Neural cell (in vitro differentiated cells): ENCODE data around the gene PAX8. TPM values are rescaled to one million over a fixed set of nuclear protein-coding genes. Genes with fewer than 3 reads are reported as not detected.
"Not testable (repeated sequence)": the region's sequence is repeated elsewhere in the genome, so short reads cannot be mapped to it uniquely, and the experiment has no call there.

Experiments used
- H2AFZ ChIP-seq: fragments of 200-600, 300-800 bp; sonication (generic), shearing (Covaris generic); 2 replicates; pipeline ENCODE4 v1.6.0; 2014; ENCODE audit warnings: low read depth, mild to moderate bottlenecking, antibody characterized with exemption, low read length, moderate library complexity
- H3F3A ChIP-seq: fragments of 200-600 bp; shearing (Covaris generic); 2 replicates; pipeline ENCODE4 v1.6.1; 2016; ENCODE audit warnings: mild to moderate bottlenecking, moderate library complexity, mixed read lengths, antibody characterized with exemption, low read length; ENCODE audit not compliant: insufficient read depth, poor library complexity, severe bottlenecking
- H3K27ac ChIP-seq: fragments of 200-600, 300-800 bp; sonication (generic), shearing (Covaris generic); 2 replicates; pipeline ENCODE4 v1.5.1; 2014; ENCODE audit warnings: mild to moderate bottlenecking, low read length, moderate library complexity
- H3K27me3 ChIP-seq: fragments of 300-800, 200-600 bp; sonication (generic), shearing (Covaris generic); 2 replicates; pipeline ENCODE4 v1.6.0; 2014; ENCODE audit warnings: mild to moderate bottlenecking, low read depth, low read length, moderate library complexity; ENCODE audit not compliant: insufficient read depth
- H3K36me3 ChIP-seq: fragments of 300-800, 200-600 bp; sonication (generic), shearing (Covaris generic); 2 replicates; pipeline ENCODE4 v1.5.1; 2014; ENCODE audit warnings: mild to moderate bottlenecking, antibody characterized with exemption, low read length, moderate library complexity; ENCODE audit not compliant: insufficient read depth
- H3K4me2 ChIP-seq: fragments of 300-800, 200-600 bp; sonication (generic), shearing (Covaris generic); 2 replicates; pipeline ENCODE4 v1.6.0; 2014; ENCODE audit warnings: mild to moderate bottlenecking, low read length
- H3K4me3 ChIP-seq: fragments of 300-800, 200-600 bp; sonication (generic), shearing (Covaris generic); 2 replicates; pipeline ENCODE4 v1.5.1; 2014; ENCODE audit warnings: mild to moderate bottlenecking, low read length, moderate library complexity
- H3K79me2 ChIP-seq: fragments of 200-600 bp; shearing (Covaris generic); replicated peaks from 2 replicates; pipeline ENCODE4 v1.6.0; 2014; ENCODE audit warnings: mild to moderate bottlenecking, low read length, moderate library complexity; ENCODE audit not compliant: insufficient read depth
- H3K9ac ChIP-seq: fragments of 300-800, 200-600 bp; sonication (generic), shearing (Covaris generic); 2 replicates; pipeline ENCODE4 v1.6.1; 2016; ENCODE audit warnings: mild to moderate bottlenecking, low read length, mixed read lengths
- H3K9me2 ChIP-seq: fragments of 200-600 bp; shearing (Covaris generic); 2 replicates; pipeline ENCODE4 v1.6.1; 2016; ENCODE audit warnings: mild to moderate bottlenecking, low read length, mixed read lengths; ENCODE audit not compliant: insufficient read depth
- H3K9me3 ChIP-seq: fragments of 200-600, 300-800 bp; sonication (generic), shearing (Covaris generic); 2 replicates; pipeline ENCODE4 v1.6.1; 2016; ENCODE audit warnings: mild to moderate bottlenecking, mixed run types, low read length, moderate library complexity, mixed read lengths
- H4K20me1 ChIP-seq: fragments of 200-600 bp; shearing (Covaris generic); 2 replicates; pipeline ENCODE4 v1.6.1; 2016; ENCODE audit warnings: mild to moderate bottlenecking, mixed run types; ENCODE audit not compliant: insufficient read depth
- EP300 ChIP-seq: fragments of 450-650 bp; conservative IDR thresholded peaks from 2 replicates; pipeline ENCODE4 v1.6.1; 2014; ENCODE audit warnings: antibody characterized with exemption, mild to moderate bottlenecking, moderate library complexity; ENCODE audit not compliant: poor library complexity, severe bottlenecking
- EZH2 ChIP-seq: fragments of 200-600, 300-800 bp; shearing (Covaris generic), sonication (generic); IDR thresholded peaks from 2 replicates; pipeline ENCODE4 v1.6.1; 2014; ENCODE audit warnings: antibody characterized with exemption, low read length, borderline replicate concordance, mild to moderate bottlenecking; ENCODE audit not compliant: insufficient read depth, poor library complexity, severe bottlenecking
- MXI1 ChIP-seq: fragments of 450-650 bp; conservative IDR thresholded peaks from 2 replicates; pipeline ENCODE4 v1.6.1; 2014; ENCODE audit warnings: antibody characterized with exemption, mild to moderate bottlenecking; ENCODE audit not compliant: poor library complexity, severe bottlenecking
- POLR2AphosphoS5 ChIP-seq: IDR thresholded peaks from 2 replicates; pipeline ENCODE4 v1.6.1; 2012
- RAD21 ChIP-seq: fragments of 450-650 bp; conservative IDR thresholded peaks from 2 replicates; pipeline ENCODE4 v1.6.1; 2014; ENCODE audit warnings: antibody characterized with exemption, mild to moderate bottlenecking, moderate library complexity
- SMC3 ChIP-seq: fragments of 450-650 bp; conservative IDR thresholded peaks from 2 replicates; pipeline ENCODE4 v1.6.1; 2014; ENCODE audit warnings: antibody characterized with exemption, mild to moderate bottlenecking, moderate library complexity; ENCODE audit not compliant: poor library complexity
- TAF1 ChIP-seq: IDR thresholded peaks from 2 replicates; pipeline ENCODE4 v1.6.1; 2012; ENCODE audit warnings: low read depth
- polyA plus RNA-seq: library from polyadenylated mRNA; depleted of rRNA; stranded (reverse); fragments of >200 nt; gene quantifications from 2 replicates; pipeline ENCODE4 v1.2.3, GENCODE V29; 2014
- TF ChIP-seq, protein P1 (sequence below): IDR thresholded peaks from 2 replicates; pipeline ENCODE4 v1.6.1; 2012; ENCODE audit warnings: borderline replicate concordance
- TF ChIP-seq, protein P2 (sequence below): fragments of 450-650 bp; IDR thresholded peaks from 2 replicates; pipeline ENCODE4 v1.5.1; 2014; ENCODE audit warnings: antibody characterized with exemption, mild to moderate bottlenecking, moderate library complexity; ENCODE audit not compliant: poor library complexity, severe bottlenecking

Gene PAX8
- polyA plus RNA-seq, 1 donor from 2014 or later, result not detected

DNA sequence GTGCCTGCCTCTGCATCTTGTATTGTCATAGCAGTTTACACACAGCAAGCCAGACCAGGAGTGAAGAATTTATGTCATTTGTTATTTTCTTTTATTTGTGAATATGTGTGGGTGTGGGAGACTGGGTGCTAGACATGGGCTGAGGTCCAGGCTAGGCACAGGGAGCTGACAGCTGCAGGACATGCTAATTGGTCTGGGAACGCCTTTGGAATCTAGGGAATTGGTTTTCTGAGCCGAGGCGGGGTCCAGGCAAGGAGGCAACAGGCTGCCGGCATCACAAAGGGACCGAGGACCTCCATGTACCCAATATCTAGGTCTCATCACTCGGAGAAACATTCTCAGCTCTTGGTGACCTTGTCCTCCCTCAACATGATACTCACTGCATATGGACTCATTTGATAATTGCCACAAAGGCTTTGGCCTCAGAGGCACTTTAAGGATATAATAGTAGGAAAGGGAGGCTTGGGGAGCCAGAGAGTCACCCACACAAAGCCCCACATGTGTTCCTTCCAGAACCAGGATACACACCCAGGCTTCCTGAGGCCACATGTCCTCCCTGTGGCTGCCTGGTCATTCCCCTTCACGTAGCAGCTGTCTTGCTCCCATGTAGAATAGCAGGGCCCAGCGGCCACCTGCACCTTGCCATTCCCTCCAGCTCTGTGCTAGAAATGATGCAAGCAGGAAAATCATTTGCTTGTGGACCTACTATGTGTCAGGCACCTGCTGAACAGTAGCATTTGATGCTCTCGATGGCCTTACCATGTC, 23.7 kb upstream of the PAX8 start:
- not testable (repeated sequence) for H3K9ac ChIP-seq, H3K4me3 ChIP-seq, H3K27me3 ChIP-seq, H3K36me3 ChIP-seq, H3K9me3 ChIP-seq, H3K9me2 ChIP-seq, H3F3A ChIP-seq, H4K20me1 ChIP-seq, H2AFZ ChIP-seq, H3K79me2 ChIP-seq, H3K27ac ChIP-seq, H3K4me2 ChIP-seq

DNA sequence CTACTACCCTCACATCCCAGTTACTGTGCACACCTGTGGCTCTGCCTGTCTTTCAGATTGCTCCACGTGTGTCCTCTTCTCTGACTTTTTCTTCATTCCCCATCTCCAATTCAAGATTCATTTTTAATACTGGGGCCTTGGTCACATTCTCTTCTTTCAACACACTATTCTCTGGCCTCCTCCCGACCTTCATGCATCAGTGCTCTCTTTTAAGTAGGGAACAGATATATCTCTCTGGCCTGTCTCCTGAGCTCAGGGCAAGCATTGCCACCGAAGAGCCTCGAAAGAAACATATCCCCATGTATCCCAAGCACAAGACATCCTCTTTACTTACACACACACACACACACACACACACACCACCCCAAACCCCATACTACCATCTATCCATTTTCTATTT, 21.6 kb upstream of the PAX8 start:
- H3K36me3 ChIP-seq, result no peaks in the 10 kb centered on the region
- no peaks in the 10 kb centered on the region for H3K9me3 ChIP-seq
- no peak overlapping the region for H3K27ac ChIP-seq
- H3K4me2 ChIP-seq, result no peak overlapping the region
- no peaks in the 10 kb centered on the region for H3F3A ChIP-seq
- no peaks in the 10 kb centered on the region for H3K9me2 ChIP-seq
- no peak for TF ChIP-seq EP300
- TF ChIP-seq SMC3, result no peak
- TF ChIP-seq MXI1, result no peak
- no peak for TF ChIP-seq POLR2AphosphoS5
- TF ChIP-seq, protein P1, sequence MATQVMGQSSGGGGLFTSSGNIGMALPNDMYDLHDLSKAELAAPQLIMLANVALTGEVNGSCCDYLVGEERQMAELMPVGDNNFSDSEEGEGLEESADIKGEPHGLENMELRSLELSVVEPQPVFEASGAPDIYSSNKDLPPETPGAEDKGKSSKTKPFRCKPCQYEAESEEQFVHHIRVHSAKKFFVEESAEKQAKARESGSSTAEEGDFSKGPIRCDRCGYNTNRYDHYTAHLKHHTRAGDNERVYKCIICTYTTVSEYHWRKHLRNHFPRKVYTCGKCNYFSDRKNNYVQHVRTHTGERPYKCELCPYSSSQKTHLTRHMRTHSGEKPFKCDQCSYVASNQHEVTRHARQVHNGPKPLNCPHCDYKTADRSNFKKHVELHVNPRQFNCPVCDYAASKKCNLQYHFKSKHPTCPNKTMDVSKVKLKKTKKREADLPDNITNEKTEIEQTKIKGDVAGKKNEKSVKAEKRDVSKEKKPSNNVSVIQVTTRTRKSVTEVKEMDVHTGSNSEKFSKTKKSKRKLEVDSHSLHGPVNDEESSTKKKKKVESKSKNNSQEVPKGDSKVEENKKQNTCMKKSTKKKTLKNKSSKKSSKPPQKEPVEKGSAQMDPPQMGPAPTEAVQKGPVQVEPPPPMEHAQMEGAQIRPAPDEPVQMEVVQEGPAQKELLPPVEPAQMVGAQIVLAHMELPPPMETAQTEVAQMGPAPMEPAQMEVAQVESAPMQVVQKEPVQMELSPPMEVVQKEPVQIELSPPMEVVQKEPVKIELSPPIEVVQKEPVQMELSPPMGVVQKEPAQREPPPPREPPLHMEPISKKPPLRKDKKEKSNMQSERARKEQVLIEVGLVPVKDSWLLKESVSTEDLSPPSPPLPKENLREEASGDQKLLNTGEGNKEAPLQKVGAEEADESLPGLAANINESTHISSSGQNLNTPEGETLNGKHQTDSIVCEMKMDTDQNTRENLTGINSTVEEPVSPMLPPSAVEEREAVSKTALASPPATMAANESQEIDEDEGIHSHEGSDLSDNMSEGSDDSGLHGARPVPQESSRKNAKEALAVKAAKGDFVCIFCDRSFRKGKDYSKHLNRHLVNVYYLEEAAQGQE, result no peak
- TF ChIP-seq, protein P2, sequence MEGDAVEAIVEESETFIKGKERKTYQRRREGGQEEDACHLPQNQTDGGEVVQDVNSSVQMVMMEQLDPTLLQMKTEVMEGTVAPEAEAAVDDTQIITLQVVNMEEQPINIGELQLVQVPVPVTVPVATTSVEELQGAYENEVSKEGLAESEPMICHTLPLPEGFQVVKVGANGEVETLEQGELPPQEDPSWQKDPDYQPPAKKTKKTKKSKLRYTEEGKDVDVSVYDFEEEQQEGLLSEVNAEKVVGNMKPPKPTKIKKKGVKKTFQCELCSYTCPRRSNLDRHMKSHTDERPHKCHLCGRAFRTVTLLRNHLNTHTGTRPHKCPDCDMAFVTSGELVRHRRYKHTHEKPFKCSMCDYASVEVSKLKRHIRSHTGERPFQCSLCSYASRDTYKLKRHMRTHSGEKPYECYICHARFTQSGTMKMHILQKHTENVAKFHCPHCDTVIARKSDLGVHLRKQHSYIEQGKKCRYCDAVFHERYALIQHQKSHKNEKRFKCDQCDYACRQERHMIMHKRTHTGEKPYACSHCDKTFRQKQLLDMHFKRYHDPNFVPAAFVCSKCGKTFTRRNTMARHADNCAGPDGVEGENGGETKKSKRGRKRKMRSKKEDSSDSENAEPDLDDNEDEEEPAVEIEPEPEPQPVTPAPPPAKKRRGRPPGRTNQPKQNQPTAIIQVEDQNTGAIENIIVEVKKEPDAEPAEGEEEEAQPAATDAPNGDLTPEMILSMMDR, result no peak
- no peak overlapping the region for H3K9ac ChIP-seq
- no peak overlapping the region for H2AFZ ChIP-seq
- no peaks in the 10 kb centered on the region for H4K20me1 ChIP-seq
- no peaks in the 10 kb centered on the region for H3K79me2 ChIP-seq
- H3K27me3 ChIP-seq, result no peaks in the 10 kb centered on the region
- no peak overlapping the region for H3K4me3 ChIP-seq

DNA sequence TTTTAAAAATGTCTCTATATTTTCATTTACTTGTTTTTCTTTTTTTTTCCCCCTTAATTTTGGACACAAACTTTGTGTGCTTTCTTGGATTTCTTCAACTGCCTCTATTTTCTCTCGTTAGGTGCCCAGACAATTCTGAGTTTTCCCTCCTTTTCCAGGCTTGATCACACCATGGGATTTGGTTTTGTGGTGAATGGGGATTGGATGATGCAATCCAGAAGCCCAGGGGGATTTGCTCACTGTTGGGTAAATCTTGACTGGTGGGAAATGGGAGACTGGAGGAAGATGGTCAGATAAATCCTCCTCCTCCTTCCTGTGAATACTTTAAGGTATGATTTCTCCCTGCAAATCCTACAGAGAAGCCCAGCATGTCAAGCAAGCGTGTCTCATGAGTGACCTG, 19.5 kb upstream of the PAX8 start:
- H3K4me3 ChIP-seq, result no peak overlapping the region
- H3K4me2 ChIP-seq, result no peak overlapping the region
- no peaks in the 10 kb centered on the region for H3K79me2 ChIP-seq
- no peaks in the 10 kb centered on the region for H4K20me1 ChIP-seq
- H2AFZ ChIP-seq, result no peak overlapping the region
- no peaks in the 10 kb centered on the region for H3K36me3 ChIP-seq
- no peak overlapping the region for H3K27ac ChIP-seq
- no peaks in the 10 kb centered on the region for H3K9me3 ChIP-seq
- no peaks in the 10 kb centered on the region for H3K9me2 ChIP-seq
- H3F3A ChIP-seq, result no peaks in the 10 kb centered on the region
- H3K9ac ChIP-seq, result no peak overlapping the region
- no peaks in the 10 kb centered on the region for H3K27me3 ChIP-seq
- TF ChIP-seq, protein P1, result no peak
- TF ChIP-seq SMC3, result no peak
- TF ChIP-seq MXI1, result no peak
- no peak for TF ChIP-seq RAD21
- no peak for TF ChIP-seq EZH2
- TF ChIP-seq, protein P2, result no peak
- TF ChIP-seq POLR2AphosphoS5, result no peak
- no peak for TF ChIP-seq TAF1
- TF ChIP-seq EP300, result no peak
